Measurements from ENCODE around the gene UNK. TPM values are rescaled to one million over a fixed set of nuclear protein-coding genes. Genes with fewer than 3 reads are reported as not detected.

The UNK gene
- total RNA-seq, 1 donor from 2014 or later = 16.8 TPM

DNA sequence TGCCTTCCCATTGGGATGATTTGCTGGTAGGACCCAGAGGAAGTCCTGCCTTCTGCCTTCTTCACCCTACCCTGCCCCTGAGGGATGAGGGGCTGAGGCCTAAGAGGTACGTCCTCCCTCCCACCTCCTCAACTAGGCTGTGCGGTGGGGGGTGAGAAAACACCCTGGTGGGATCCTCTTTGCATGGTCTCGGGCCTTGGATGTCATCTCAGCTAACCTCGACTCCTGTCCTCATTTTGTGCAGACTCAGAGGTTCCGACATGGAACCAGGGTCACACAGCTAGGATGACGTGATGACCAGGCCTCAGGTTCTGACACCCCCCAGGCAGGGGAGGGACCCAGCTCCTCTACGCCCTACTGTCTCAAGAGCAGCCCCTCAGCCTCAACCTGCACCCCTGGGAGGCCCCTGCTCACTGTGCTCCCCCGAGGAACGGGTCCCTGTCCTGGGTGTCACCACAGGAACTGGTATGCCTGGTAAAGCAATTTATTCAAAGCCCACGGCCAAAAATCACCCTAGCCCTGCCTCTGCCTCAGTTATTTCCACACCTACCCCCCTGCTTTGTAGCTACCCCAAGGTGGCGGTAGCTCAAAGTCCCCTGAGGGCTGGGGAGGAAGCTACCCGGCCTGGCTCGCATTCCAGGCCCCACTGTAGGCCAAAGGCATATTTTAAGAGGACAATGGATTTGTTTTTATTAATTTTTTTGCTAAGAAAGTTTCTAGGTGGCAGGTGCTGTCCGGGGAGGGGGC is 42.1 kb downstream of the UNK start:
- DNase-seq (ENCODE audit: low spot score) = no peak
- intact Hi-C loops (cut with DNase I) = loop anchor here (5.0 kb wide), 2 partner anchors 39 to 59 kb away; partner anchors contain the start of gene GALK1

DNA sequence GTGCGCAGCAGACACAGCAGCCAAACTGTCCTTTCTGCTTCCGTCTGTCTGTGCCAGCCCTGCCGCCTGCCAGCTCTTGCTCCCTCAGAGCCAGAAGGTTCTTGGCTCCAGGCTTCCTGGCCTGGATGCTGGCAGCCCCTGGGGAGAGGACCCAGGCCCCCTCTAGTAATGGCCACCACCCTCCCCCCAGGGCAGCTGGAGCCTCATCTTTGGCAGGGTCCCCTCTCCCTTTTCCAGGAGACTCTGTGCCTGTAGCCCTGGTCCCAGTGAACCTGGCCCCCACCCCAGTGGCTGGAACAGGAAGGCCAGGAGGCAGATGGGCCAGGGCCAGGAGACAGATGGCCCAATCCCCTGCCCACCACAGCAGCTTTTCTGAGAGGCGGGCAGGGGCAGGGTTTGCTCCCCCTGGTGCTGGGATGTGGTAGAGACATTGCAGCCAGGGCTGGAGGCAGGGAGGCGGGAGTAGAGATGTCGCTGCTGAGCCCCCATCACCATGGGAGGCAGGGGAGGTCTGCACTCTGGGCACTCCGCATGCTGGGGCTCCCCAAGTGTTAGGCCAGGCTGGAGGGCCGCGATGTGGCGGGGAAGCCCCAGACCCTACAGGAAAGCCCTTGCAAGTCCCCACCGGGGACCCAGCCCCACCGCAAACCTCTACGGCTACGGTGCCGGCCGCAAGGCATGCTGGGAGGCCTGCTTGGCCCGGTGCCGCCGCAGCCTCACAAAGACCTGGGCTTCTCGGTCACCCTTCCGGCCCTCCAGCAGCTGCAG is 42.9 kb downstream of the UNK start:
- intact Hi-C loops (cut with DNase I) = loop anchor here (5.0 kb wide), 2 partner anchors 40 to 60 kb away; partner anchors contain the start of gene GALK1
- no peak for DNase-seq (ENCODE audit: low spot score)

DNA sequence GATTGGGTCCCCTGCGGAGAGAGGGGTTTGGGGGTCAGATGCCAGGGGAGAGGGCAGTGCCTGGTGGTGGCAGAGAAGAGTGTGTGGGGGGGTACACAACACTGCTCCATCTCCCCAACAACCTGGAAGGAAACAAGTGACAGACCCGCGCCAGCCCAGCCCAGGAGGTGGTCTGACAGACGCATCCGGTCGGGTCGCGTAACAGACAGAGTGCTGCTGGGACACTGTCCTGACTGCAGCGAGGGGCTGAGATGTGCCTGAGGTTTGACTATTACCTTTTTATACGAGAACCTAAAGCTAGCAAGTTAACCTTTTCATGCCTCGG is 43.4 kb downstream of the UNK start:
- DNase-seq (ENCODE audit: low spot score) = no peak
- intact Hi-C loops (cut with DNase I) = loop anchor here (5.0 kb wide), 2 partner anchors 41 to 61 kb away; partner anchors contain the start of gene GALK1

DNA sequence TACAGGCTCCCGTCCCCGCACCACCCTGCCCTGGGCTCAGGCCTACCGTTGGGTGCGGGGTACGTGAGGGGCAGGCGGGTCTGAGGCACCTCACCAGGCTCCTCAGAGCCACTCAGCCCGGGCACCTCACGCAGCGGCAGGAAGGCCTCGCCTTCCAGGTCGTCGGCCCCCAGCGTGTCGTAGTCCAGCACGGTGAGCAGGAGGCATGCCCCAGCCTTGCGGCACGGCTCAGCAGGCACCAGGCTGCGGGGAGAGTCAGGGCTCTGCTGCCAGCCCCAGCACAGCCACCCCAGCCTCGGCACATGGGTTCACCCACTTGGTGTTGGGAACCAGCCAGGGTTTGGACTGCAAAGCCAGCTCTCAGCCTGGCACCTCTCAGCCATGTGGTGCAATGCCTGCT is 44.1 kb downstream of the UNK start:
- intact Hi-C loops (cut with DNase I) = loop anchor here (5.0 kb wide), 2 partner anchors 41 to 61 kb away; partner anchors contain the start of gene GALK1
- no peak for DNase-seq (ENCODE audit: low spot score)

DNA sequence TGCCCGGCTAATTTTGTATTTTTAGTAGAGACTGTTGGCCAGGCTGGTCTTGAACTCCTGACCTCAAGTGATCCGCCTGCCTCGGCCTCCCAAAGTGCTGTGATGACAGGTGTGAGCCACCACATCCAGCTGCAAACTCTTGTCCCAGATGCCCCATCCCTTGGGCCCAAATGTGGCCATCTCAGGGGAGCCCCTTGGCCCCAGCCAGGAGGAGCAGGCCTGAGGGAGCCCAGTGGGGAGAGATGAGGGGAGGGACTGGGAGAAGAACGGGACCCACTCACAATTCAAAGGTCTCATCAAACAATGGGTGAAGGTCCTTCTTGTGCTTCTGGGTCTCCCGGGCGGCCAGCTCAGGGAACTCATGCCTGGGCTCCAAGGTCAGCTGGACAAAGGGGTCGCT is 45.1 kb downstream of the UNK start:
- no peak for DNase-seq (ENCODE audit: low spot score)
- intact Hi-C loops (cut with DNase I) = loop anchor here (5.0 kb wide), 2 partner anchors 42 to 62 kb away; partner anchors contain the start of gene GALK1

DNA sequence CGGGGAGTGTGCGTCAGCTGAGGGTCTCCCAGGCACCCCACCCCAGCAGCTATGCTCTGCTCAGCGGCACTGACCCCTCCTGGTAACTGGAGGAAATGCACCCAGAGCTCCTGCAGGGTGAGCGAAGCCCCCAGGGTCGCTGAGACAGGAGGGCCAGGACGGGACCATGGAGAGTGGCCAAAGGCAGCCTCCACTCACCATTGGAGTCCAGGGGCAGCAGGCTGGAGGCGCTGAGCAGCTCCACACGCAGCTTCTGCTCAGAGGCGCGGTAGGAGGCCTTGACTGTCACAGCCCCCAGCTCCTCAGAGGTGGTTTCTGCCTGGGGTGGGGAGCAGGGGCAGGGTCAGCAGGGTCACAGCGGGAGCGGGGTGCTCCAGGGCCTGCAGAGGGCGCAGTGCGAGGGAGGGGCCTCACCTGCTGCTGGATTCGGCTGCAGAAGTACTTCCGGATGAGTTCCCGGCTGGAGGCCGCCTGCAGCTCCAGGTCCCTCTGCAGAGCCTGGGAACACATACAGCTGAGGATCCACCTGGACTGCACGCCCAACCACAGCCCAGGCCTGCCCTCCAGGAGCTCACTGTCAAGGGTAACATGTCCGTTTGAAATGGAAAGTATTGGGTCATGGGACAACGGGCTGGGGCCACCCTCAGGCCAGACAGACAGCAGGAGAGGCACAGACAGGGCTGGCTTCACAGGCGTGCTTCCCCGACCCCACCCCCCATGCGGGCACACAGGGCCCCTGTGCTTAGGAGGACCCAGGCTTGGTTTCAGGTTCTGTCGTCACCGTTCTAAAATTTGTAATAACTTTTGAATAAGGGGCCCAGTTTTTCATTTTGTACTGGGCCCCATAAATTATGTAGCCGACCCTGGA is 45.8 kb downstream of the UNK start:
- DNase-seq (ENCODE audit: low spot score) = no peak
- intact Hi-C loops (cut with DNase I) = no loop called here

DNA sequence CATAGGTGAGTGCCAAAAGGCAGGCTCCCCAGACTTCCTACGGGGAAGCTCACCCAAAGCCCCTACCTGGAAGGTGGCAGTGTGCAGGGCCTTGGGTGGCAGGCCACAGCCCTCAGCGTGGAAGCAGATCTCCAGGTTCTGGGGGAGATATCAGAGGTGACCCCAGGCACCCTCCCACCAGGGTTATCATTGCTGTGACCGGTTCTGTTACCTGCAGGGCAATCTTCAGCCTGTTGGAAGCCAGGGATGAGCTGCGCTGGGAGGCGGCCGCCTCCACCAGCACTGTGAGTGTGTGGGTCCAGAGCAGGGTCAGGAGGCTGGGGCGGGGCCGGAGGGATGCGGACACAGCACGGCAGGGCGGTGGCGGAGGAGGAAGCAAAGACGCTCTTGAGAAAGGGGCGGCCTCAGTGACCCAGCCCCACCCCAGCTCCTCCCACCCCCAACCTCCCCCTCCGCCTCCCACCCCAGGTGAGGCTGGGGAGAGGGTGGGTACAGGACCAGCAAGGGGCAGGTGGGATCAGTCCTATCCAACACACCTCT is 46.5 kb downstream of the UNK start:
- no peak for DNase-seq (ENCODE audit: low spot score)
- intact Hi-C loops (cut with DNase I) = no loop called here

DNA sequence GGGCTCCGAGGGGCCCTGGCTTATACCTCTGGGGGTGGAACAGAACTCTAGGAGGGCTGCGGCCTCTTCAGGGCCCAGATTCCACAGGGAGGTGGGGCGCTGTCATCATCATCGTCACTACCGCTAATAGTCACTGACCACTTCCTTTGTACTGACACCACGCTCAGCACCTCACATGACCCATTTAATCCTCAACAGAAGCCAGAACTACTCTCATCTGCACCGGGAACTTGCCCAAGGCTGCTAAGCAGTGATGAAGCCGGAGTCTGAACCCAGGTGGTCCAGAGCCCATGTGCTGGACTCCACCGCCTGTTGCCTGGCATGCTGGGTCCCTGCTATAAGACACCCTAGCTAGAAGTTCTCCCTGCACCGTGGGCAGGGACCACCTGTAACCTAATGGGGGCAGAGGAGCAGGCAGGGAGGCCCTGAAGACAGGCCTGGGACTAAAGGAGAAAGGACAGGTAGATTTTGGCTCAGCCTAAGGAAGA is 47.6 kb downstream of the UNK start:
- DNase-seq (ENCODE audit: low spot score) = no peak
- intact Hi-C loops (cut with DNase I) = no loop called here

DNA sequence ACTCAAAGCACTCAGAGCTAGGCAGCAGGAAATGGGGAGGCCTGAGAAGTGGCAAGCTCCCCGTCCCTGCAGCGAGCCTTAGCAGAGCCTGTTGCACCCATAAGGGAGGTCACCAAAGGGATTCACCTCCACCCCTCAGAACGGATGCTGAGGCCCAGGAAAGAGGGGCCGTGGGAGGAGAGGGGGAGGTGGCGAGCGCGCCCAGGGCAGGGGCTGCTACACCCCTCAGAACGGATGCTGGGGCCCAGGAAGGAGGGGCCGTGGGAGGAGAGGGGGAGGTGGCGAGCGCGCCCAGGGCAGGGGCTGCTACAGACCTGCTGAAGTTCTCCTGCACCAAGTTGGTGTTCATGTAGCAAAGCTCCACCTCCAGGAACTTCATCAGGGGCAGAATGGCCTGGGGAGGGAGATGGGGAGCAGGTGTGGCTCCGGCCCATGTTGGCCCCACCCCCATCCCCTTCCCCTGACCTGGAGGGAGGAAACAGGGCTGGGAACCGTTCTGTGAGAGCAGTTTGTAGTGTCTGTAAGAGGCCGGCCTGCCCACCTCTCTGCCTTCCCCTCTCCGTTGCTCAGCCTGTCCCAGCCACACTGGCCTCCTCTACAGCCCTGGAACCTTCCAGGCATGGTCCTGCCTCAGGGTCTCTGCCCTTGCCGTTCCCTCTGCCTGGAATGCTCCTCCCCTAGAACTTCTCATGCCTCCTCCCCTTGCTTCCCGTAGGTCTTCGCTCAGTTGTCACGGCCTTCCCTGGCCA is 48.2 kb downstream of the UNK start:
- DNase-seq (ENCODE audit: low spot score) = no peak
- intact Hi-C loops (cut with DNase I) = no loop called here

DNA sequence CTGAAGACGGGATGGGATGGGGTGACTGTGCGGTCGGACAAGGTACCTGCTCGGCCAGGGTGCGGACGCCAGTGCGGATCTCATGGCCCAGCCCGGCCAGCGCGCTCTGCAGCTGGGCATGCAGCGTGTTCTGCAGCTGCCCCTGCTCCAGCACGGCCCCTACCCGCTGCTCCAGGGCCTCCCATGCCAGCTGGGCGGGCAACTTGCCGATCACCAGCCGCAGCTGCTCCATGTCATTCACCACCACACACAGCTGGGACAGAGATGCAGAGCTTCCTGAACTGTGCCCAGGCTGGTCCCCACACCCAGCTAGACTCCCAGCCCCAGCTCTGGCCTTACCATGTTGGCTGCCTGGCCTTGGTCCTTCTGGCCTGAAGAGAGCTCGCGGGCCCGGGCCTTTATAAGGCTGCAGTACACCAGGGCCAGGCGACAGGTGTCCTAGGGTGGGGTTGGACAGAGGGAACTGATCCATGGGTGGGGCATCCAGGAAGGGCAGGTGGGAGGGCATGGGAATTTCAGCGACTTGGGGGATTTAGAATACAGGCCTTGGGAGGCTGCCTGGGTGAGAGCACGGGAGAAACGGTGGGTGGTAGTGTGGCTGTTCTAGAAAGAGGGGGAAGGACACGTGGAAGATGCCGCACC is 49.8 kb downstream of the UNK start:
- intact Hi-C loops (cut with DNase I) = no loop called here
- no peak for DNase-seq (ENCODE audit: low spot score)

DNA sequence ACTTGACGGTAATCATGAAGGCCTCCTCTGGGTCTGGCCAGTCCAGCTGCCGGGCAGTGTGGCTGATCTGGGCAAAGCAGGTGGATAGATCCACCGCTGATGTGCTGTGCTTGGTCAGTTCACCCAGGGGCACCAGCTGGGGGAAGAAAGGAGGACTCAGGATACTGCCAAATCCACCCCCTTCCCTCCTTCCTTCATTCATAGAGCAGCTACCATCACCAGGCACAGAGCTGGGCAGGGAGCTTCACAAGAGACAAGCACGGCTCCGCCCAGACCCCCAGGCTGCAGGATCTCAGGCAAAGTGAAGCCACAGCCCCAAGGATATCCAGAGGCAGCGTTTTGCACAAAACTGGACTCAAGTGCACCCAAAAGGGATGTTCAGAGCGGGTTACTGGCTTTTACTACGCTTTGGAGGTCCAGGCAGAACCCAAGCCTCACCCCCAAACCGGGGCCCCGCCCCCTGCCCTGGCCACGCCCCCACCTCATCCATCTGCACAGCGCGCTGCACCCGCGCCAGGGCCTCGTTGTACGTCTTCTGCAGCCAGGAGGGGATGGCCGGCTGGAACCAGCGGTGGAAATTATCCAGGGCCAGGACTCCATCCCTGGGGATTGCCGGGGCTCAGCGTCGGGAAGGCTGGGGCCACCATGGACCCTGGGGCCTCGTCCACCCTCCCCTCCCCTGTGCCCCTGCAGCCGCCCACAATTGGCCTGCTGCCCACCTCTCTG is 50.5 kb downstream of the UNK start:
- no peak for DNase-seq (ENCODE audit: low spot score)
- intact Hi-C loops (cut with DNase I) = no loop called here

DNA sequence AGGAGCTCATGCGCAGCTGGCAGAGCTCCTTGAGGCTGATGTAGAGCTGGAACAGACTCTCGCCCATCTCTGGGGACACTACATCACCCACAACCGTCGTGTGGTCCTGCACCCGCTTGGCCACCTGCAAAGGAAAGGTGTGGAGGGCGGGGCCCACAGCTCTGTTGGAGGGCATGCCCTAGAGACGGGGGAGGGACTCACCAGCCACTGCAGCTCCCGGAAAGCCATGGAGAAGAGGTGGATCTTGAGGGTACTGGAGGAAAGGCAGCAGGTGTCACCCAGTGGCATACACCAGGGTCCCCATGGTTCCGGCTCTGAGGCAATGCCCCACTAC is 51.0 kb downstream of the UNK start:
- no peak for DNase-seq (ENCODE audit: low spot score)
- intact Hi-C loops (cut with DNase I) = no loop called here

DNA sequence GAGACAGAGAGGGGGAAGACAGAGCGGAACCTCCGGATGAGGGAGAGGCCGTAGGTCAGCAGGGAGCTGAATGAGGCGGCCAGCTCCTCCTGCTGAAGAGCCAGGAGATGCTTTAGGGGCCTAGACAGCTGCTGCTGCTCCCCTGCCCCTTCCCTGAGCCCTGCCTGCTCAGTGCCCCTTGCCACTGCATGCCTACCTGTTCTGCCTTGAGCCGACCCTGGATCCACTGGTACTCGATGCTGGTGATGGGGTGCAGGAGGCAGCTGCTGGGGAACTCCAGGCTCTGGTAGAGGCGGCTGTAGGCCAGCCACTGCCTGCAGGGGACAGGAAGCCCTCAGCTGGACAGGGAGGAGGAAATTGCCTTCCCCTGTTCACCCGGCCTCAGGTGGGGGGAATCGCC is 52.0 kb downstream of the UNK start:
- intact Hi-C loops (cut with DNase I) = no loop called here

DNA sequence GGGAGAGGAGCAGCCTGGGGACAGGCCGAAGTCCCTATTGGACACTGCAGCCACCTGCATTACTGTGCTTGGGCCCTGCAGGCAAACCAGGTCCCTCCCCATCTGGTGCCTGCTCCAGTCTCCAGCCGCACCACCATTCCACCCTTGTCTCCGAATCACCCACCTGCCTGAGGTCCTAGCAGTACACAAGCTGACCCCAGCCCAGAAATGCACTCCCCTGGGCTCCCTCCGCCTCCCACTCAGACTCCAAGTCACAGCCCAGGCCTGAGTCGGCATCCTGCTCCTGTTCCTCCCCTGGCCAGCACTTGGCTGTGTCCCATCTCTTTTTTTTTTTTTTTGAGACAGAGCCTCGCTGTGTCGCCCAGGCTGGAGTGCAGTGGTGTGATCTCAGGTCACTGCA is 53.3 kb downstream of the UNK start:
- DNase-seq (ENCODE audit: low spot score) = no peak
- intact Hi-C loops (cut with DNase I) = no loop called here

More for the DNA sequence above, 52.0 kb downstream of the UNK start:
- no peak for DNase-seq (ENCODE audit: low spot score)

DNA sequence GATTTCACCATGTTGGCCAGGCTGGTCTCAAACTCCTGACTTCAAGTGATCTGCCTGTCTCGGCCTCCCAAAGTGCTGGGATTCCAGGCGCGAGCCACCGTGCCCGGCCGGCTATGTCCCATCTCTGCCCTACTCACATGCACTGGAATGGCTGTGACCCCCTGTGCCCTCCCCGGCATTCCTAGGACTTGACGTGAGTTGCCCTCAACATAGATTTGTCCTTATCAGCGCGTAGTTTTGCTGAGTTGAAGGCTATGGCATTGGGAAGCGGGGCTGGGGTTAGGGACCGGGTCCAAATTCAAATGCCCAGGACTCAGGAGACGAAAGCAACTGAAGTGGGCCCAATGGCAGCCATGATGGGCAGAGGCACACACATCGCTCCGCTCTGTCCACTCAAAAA is 53.8 kb downstream of the UNK start:
- intact Hi-C loops (cut with DNase I) = no loop called here
- no peak for DNase-seq (ENCODE audit: low spot score)

DNA sequence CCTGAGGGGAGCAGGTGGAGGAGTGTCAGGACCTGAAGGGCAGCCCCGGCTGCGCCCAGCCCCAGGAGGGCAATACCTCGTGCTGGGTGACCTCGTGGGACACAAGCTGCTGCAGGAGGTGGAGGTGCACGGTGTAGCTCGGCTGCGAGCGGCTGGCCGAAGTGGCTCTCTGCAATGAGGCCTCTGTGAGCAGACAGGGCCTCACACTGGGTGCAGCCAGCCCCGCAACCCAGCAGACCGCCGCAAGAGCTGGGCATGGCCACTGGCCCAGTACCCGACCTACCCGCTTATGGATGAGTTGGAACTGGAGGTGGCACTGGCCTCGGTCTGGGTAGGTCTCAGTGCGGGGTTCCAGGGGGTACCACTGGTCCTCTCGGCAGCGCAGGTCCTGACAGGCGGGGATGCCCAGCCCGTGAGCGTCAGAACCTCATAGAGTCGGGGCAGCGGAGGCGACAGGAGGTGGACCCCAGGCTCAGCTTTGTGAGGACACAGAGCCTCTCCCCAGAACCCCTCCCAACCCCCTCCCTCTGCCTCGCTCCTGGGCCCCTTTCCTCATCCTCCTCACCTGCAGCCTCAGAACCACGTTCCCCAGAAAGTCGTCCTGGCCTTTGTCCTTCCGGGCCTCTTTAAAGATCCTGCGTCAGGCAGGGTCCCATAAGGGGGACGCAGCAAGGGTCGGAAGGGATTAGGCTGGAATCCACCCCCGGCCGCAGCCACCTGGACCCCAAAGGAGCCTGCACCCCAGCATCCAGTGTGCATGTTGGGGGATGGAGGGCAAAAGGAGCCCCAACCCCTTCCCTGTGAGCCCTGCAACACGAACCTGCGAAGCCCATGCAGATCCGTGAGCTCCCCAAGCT is 55.6 kb downstream of the UNK start:
- intact Hi-C loops (cut with DNase I) = no loop called here
- no peak for DNase-seq (ENCODE audit: low spot score)

DNA sequence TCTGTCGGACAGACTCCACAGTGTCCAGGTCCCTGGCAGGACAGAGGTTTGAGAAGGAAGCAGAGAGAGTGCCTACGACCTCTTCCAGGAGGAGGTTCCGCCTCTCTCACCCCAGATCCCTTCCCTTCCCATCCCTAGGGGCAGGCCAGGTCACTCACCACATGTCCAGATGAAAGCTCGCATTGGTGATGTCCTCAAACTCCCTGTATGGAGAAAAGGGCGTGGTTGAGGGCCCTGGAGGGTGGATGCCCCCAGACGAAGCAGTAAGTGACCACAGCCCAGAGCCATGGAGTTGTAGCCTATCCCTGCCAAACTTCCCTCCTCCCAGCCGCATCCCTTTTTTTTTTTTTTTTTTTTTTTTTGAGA is 56.2 kb downstream of the UNK start:
- DNase-seq (ENCODE audit: low spot score) = no peak
- intact Hi-C loops (cut with DNase I) = no loop called here
